Right atrium auricular region (tissue), 2 donors: ENCODE results near the gene FBXL7. TPM values are rescaled to one million over a fixed set of nuclear protein-coding genes. Genes with fewer than 3 reads are reported as not detected.

Source experiments
- DNase-seq: peaks from one replicate; pipeline ENCODE4 v3.0.0-alpha.2; 2019; ENCODE audit warnings: low spot score
- H3K27ac ChIP-seq, 2 donors: fragments of 200-600 bp; sonication (generic); 1 replicate in 1 of 2; 2 replicates in 1 of 2; pipeline ENCODE4 v1.5.1; 2016 to 2019
- H3K27me3 ChIP-seq, 2 donors: fragments of 200-600 bp; sonication (generic); one replicate each; pipeline versions ENCODE4 v1.5.1 to v1.6.0; 2017 to 2019
- H3K36me3 ChIP-seq: fragments of 200-600 bp; sonication (generic); one replicate; pipeline ENCODE4 v1.5.1; 2016
- H3K4me1 ChIP-seq, 2 donors: fragments of 200-600 bp; sonication (generic); one replicate each; pipeline versions ENCODE4 v1.5.1 to v1.6.0; 2017 to 2019
- H3K4me3 ChIP-seq, 2 donors: fragments of 200-600 bp; sonication (generic); 1 replicate in 1 of 2; 2 replicates in 1 of 2; pipeline ENCODE4 v1.5.1; 2017 to 2019; ENCODE audit warnings: mild to moderate bottlenecking in 1 of 2, moderate library complexity in 1 of 2
- H3K9me3 ChIP-seq, 2 donors: fragments of 200-600 bp; sonication (generic); one replicate each; pipeline ENCODE4 v1.5.1; 2019
- total RNA-seq, 2 donors: library from RNA; depleted of rRNA; stranded (reverse); fragments of >200 nt; gene quantifications; one replicate each; pipeline ENCODE4 v1.1.0, GENCODE V29; 2016
- TF ChIP-seq, protein P1 (sequence below), 2 donors: fragments of 200-600 bp; sonication (generic); IDR thresholded peaks; one replicate each; pipeline ENCODE4 v1.5.1; 2019; ENCODE audit warnings: antibody characterized with exemption in 2 of 2

The FBXL7 gene
- total RNA-seq, 2 donors from 2014 or later: 16.6 to 18.4 TPM

DNA sequence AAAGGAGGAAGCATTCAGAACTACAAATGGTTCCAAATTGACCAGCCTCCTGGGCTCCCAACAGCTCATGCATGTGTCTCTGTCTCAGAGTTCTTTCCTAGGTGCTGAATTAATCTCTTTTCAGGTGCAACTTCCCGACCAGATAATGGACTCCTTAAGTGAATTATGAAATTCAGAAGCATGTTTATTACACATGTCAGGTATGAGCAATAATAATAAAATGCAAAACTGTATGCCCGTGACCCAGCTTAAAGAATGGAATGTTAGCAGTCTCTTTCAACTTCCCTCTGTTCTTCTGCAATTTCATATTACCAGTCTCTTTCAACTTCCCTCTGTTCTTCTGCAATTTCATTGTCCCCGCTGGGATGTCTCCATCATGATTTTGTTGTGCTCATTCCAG is 60.4 kb downstream of the FBXL7 start:
- DNase-seq: no peak
- Histone ChIP-seq H3K27ac (no peak overlapping the region), H3K4me1 (peaks cover 0 to 10% of the 10 kb centered on the region in 2 donors), H3K9me3 (no peaks in the 10 kb centered on the region), H3K27me3 (no peaks in the 10 kb centered on the region), H3K36me3 (no peaks in the 10 kb centered on the region), H3K4me3 (no peak overlapping the region)
- TF ChIP-seq, protein P1, sequence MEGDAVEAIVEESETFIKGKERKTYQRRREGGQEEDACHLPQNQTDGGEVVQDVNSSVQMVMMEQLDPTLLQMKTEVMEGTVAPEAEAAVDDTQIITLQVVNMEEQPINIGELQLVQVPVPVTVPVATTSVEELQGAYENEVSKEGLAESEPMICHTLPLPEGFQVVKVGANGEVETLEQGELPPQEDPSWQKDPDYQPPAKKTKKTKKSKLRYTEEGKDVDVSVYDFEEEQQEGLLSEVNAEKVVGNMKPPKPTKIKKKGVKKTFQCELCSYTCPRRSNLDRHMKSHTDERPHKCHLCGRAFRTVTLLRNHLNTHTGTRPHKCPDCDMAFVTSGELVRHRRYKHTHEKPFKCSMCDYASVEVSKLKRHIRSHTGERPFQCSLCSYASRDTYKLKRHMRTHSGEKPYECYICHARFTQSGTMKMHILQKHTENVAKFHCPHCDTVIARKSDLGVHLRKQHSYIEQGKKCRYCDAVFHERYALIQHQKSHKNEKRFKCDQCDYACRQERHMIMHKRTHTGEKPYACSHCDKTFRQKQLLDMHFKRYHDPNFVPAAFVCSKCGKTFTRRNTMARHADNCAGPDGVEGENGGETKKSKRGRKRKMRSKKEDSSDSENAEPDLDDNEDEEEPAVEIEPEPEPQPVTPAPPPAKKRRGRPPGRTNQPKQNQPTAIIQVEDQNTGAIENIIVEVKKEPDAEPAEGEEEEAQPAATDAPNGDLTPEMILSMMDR (IDR thresholded peaks at IDR 0.05): no peak

DNA sequence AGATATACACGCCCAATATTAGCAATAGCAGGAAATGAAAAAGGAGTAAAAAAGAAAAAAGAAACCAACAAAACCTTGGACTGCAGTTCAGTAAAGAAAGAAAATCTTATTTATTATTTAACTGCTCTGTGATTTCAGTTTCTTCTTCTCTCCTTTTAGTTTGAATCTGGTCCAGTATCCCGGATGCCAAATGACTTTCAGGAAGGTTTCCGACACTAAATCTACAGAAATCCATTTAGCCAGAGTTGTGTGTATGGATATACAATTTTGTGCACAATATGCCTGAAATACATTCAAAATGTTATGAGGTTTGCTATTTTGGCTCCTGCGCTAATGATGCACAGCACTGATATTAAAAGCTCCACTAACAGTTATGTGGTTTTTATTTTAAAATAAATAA is 64.5 kb downstream of the FBXL7 start:
- no peaks in the 10 kb centered on the region for H3K9me3 ChIP-seq
- H3K4me3 ChIP-seq: no peak overlapping the region
- TF ChIP-seq, protein P1 (IDR thresholded peaks at IDR 0.05): no peak
- H3K36me3 ChIP-seq: no peaks in the 10 kb centered on the region
- no peaks in the 10 kb centered on the region for H3K4me1 ChIP-seq
- no peak for DNase-seq
- H3K27me3 ChIP-seq: no peaks in the 10 kb centered on the region
- no peak overlapping the region for H3K27ac ChIP-seq

DNA sequence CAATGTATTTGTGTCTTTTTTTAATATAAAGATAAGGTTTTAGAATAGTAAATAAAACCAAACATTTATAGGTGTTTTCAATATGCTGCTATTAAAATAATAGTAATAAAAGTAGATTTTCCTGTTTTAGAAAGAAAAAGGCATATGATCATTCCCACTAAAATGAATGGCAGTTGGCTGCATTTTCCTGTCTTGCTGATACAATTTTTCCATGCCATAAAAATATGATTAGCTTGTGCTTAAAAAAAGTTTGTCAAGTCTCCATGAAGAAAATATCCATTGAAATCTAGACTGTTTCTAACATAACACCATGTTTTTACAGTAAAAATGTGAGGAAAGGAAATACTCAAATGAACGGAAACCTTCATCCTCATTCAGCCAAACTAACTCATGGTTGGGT is 65.0 kb downstream of the FBXL7 start:
- Histone ChIP-seq H3K9me3 (no peaks in the 10 kb centered on the region), H3K36me3 (no peaks in the 10 kb centered on the region), H3K27me3 (no peaks in the 10 kb centered on the region), H3K4me3 (no peak overlapping the region), H3K4me1 (no peaks in the 10 kb centered on the region), H3K27ac (no peak overlapping the region)
- TF ChIP-seq, protein P1 (IDR thresholded peaks at IDR 0.05): no peak
- no peak for DNase-seq

DNA sequence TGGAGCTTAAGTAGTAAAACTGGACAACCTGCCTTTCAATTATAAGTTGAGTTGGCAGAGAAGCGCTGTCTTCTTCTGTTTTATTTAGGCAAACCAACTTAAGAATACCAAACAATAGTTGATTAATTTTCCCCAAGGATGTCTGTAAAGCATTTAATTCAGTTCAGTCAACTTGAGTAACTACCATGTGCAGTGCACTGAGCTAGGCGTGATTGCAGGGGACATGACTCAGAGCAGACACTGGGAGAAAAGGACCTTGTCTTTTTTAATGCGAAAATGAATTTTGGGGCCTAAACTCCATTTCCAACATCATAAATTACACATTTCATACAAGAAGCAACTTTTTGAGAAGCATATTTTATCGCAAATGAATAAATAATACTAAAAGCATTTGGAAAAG is 66.3 kb downstream of the FBXL7 start:
- H3K9me3 ChIP-seq: no peaks in the 10 kb centered on the region
- no peaks in the 10 kb centered on the region for H3K27me3 ChIP-seq
- no peaks in the 10 kb centered on the region for H3K36me3 ChIP-seq
- no peak for DNase-seq
- TF ChIP-seq, protein P1 (IDR thresholded peaks at IDR 0.05): no peak
- H3K27ac ChIP-seq: no peak overlapping the region
- H3K4me1 ChIP-seq: no peaks in the 10 kb centered on the region
- no peak overlapping the region for H3K4me3 ChIP-seq

DNA sequence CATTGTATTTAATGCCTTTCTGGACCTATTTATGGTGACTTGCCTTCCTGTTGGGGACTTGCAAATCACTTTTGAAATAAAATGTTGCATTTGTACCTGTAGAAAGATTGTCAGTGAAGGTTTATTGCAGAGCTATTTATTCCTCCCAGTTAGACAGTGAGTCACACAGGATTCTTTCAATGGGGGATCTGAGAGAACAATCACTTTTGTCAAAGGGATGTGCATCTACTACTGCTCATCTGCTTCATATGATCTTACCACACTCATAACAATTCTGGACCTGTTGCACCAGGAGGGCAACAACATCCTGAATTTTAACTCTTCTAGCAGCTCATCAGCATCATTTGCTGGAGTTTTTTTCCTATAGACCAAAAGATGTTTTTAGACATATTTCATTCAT is 66.8 kb downstream of the FBXL7 start:
- DNase-seq: no peak
- Histone ChIP-seq H3K9me3 (no peaks in the 10 kb centered on the region), H3K36me3 (no peaks in the 10 kb centered on the region), H3K4me1 (no peaks in the 10 kb centered on the region), H3K4me3 (no peak overlapping the region), H3K27me3 (no peaks in the 10 kb centered on the region), H3K27ac (no peak overlapping the region)
- TF ChIP-seq, protein P1 (IDR thresholded peaks at IDR 0.05): no peak

DNA sequence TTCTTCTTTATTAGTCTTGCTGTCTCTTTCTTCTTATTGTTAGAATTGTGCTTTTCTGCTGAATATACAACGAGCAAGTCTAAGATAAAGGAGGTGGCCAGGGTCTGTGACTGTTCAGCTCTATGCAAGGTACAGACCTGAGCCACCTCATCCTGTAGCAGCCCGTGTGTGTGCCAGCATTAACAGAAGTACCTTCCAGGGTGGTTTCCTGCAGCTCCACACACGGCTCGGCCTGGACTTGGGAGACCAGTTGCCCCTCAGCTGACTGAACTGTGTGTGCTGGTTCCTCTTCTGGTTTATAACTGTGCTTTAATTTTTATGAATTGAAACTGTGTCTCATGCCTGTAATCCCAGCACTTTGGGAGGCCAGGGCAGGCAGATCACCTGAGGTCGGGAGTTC is 70.5 kb downstream of the FBXL7 start:
- Histone ChIP-seq H3K27me3 (no peaks in the 10 kb centered on the region), H3K4me3 (no peak overlapping the region), H3K36me3 (no peaks in the 10 kb centered on the region), H3K4me1 (peaks cover 0 to 23% of the 10 kb centered on the region in 2 donors), H3K9me3 (no peaks in the 10 kb centered on the region), H3K27ac (no peak overlapping the region)
- no peak for DNase-seq
- TF ChIP-seq, protein P1 (IDR thresholded peaks at IDR 0.05): no peak
